Neuron (in vitro differentiated cells): ENCODE data around the gene MYZAP.

ENCODE experiments used
- H2AFZ ChIP-seq: one replicate; pipeline ENCODE4 v1.6.1; 2013; ENCODE audit warnings: low read depth, mild to moderate bottlenecking, inconsistent platforms, low read length, moderate library complexity
- H3K27me3 ChIP-seq: one replicate; pipeline ENCODE4 v1.6.1; 2013; ENCODE audit warnings: low read length; ENCODE audit not compliant: insufficient read depth
- H3K36me3 ChIP-seq: one replicate; pipeline ENCODE4 v1.6.1; 2013; ENCODE audit warnings: low read length; ENCODE audit not compliant: insufficient read depth
- H3K4me1 ChIP-seq: one replicate; pipeline ENCODE4 v1.6.1; 2013; ENCODE audit warnings: low read length; ENCODE audit not compliant: insufficient read depth
- H3K4me3 ChIP-seq: 2 replicates; pipeline ENCODE4 v1.5.1; 2013; ENCODE audit warnings: mild to moderate bottlenecking, low read length, moderate library complexity
- H3K9me3 ChIP-seq: one replicate; pipeline ENCODE4 v1.6.1; 2013; ENCODE audit warnings: low read length

Gene MYZAP

GRCh38 chr15:57686657-57687056 is 95.0 kb downstream of the MYZAP start:
- no peak overlapping the region for H2AFZ ChIP-seq
- no peak overlapping the region for H3K4me3 ChIP-seq
- H3K4me1 ChIP-seq = no peaks in the 10 kb centered on the region
- H3K9me3 ChIP-seq = no peaks in the 10 kb centered on the region
- peaks cover 6% of the 10 kb centered on the region for H3K27me3 ChIP-seq
- H3K36me3 ChIP-seq = no peaks in the 10 kb centered on the region

- Histone ChIP-seq H3K27me3 (peaks cover 4% of the 10 kb centered on the region), H3K36me3 (no peaks in the 10 kb centered on the region), H3K9me3 (no peaks in the 10 kb centered on the region), H3K4me1 (no peaks in the 10 kb centered on the region), H2AFZ (no peak overlapping the region), H3K4me3 (no peak overlapping the region)
Measured at GRCh38 chr15:57690341-57690966, 98.8 kb downstream of the MYZAP start.

- no peak overlapping the region for H3K4me3 ChIP-seq
- H3K4me1 ChIP-seq = no peaks in the 10 kb centered on the region
- H2AFZ ChIP-seq = no peak overlapping the region
- no peaks in the 10 kb centered on the region for H3K36me3 ChIP-seq
- H3K9me3 ChIP-seq = no peaks in the 10 kb centered on the region
- peaks cover 4% of the 10 kb centered on the region for H3K27me3 ChIP-seq
Measured at GRCh38 chr15:57691082-57691481, 99.4 kb downstream of the MYZAP start.

- Histone ChIP-seq H3K4me1 (no peaks in the 10 kb centered on the region), H3K9me3 (no peaks in the 10 kb centered on the region), H3K36me3 (no peaks in the 10 kb centered on the region), H3K4me3 (no peak overlapping the region), H2AFZ (no peak overlapping the region), H3K27me3 (peaks cover 4% of the 10 kb centered on the region)
Measured at GRCh38 chr15:57692709-57693108, 101.0 kb downstream of the MYZAP start.

- Histone ChIP-seq H3K4me1 (no peaks in the 10 kb centered on the region), H3K9me3 (no peaks in the 10 kb centered on the region), H3K36me3 (no peaks in the 10 kb centered on the region), H3K4me3 (no peak overlapping the region), H3K27me3 (peaks cover 4% of the 10 kb centered on the region), H2AFZ (no peak overlapping the region)
Measured at GRCh38 chr15:57694279-57694678, 102.6 kb downstream of the MYZAP start.

- H2AFZ ChIP-seq = peak overlapping the region; percentile 48
- H3K4me3 ChIP-seq = no peak overlapping the region
- H3K36me3 ChIP-seq = no peaks in the 10 kb centered on the region
- H3K4me1 ChIP-seq = no peaks in the 10 kb centered on the region
- H3K27me3 ChIP-seq = peaks cover 8% of the 10 kb centered on the region
- no peaks in the 10 kb centered on the region for H3K9me3 ChIP-seq
Measured at GRCh38 chr15:57696146-57696545, 104.4 kb downstream of the MYZAP start.

- Histone ChIP-seq H3K36me3 (no peaks in the 10 kb centered on the region), H2AFZ (no peak overlapping the region), H3K9me3 (no peaks in the 10 kb centered on the region), H3K27me3 (peaks cover 14% of the 10 kb centered on the region), H3K4me3 (no peak overlapping the region), H3K4me1 (no peaks in the 10 kb centered on the region)
Measured at GRCh38 chr15:57697588-57697987, 105.9 kb downstream of the MYZAP start.

- no peaks in the 10 kb centered on the region for H3K36me3 ChIP-seq
- H3K4me3 ChIP-seq = no peak overlapping the region
Measured at GRCh38 chr15:57698243-57698642, 106.5 kb downstream of the MYZAP start.

GRCh38 chr15:57698991-57699390 is 107.3 kb downstream of the MYZAP start:
- Histone ChIP-seq H3K27me3 (peaks cover 12% of the 10 kb centered on the region), H3K4me3 (no peak overlapping the region), H3K4me1 (no peaks in the 10 kb centered on the region), H3K36me3 (no peaks in the 10 kb centered on the region), H3K9me3 (no peaks in the 10 kb centered on the region), H2AFZ (no peak overlapping the region)

More at GRCh38 chr15:57698243-57698642, 106.5 kb downstream of the MYZAP start:
- Histone ChIP-seq H3K27me3 (peaks cover 15% of the 10 kb centered on the region), H3K4me1 (no peaks in the 10 kb centered on the region), H2AFZ (no peak overlapping the region), H3K9me3 (no peaks in the 10 kb centered on the region)

- Histone ChIP-seq H3K27me3 (peaks cover 11% of the 10 kb centered on the region), H2AFZ (no peak overlapping the region), H3K4me1 (peaks cover 11% of the 10 kb centered on the region), H3K36me3 (no peaks in the 10 kb centered on the region), H3K9me3 (no peaks in the 10 kb centered on the region), H3K4me3 (no peak overlapping the region)
Measured at GRCh38 chr15:57703387-57703786, 111.7 kb downstream of the MYZAP start.

GRCh38 chr15:57704441-57704840 is 112.7 kb downstream of the MYZAP start:
- peaks cover 11% of the 10 kb centered on the region for H3K27me3 ChIP-seq
- H3K4me3 ChIP-seq = no peak overlapping the region
- H3K4me1 ChIP-seq = peaks cover 12% of the 10 kb centered on the region
- no peak overlapping the region for H2AFZ ChIP-seq
- no peaks in the 10 kb centered on the region for H3K9me3 ChIP-seq
- peaks cover 7% of the 10 kb centered on the region for H3K36me3 ChIP-seq

GRCh38 chr15:57705746-57706404 is 114.2 kb downstream of the MYZAP start:
- Histone ChIP-seq H3K4me1 (peaks cover 12% of the 10 kb centered on the region), H3K9me3 (no peaks in the 10 kb centered on the region), H3K27me3 (peaks cover 7% of the 10 kb centered on the region), H3K36me3 (peaks cover 20% of the 10 kb centered on the region), H3K4me3 (peak overlapping the region; percentile 97), H2AFZ (peak overlapping the region; percentile 80)

GRCh38 chr15:57706405-57707209 is 114.9 kb downstream of the MYZAP start, which contains the start of gene POLR2M:
Gene POLR2M, plus strand, starts transcription at chr15:57706714. Its CDS starts 129 bp downstream, at chr15:57706843.
- peak within 1 kb of the TSS; percentile 80 for H2AFZ ChIP-seq
- peaks cover 7% of the 10 kb centered on the region for H3K27me3 ChIP-seq
- peak within 1 kb of the TSS; percentile 97 for H3K4me3 ChIP-seq
- peaks cover 12% of the 10 kb centered on the region for H3K4me1 ChIP-seq
- H3K36me3 ChIP-seq = peaks cover 23% of the 10 kb centered on the region
- H3K9me3 ChIP-seq = no peaks in the 10 kb centered on the region
